Measurements from ENCODE around the gene MTF2.

The MTF2 gene

GRCh38 chr1:93129507-93130099, 50.5 kb downstream of the MTF2 start:
- H3K9me3 ChIP-seq (ENCODE audit: severe bottlenecking): no peaks in the 10 kb centered on the region
- H3K27me3 ChIP-seq (ENCODE audit: insufficient read depth, poor library complexity, severe bottlenecking): no peaks in the 10 kb centered on the region
- no peak overlapping the region for H3K27ac ChIP-seq (ENCODE audit: poor library complexity, severe bottlenecking)
- peaks cover 60% of the 10 kb centered on the region for H3K36me3 ChIP-seq (ENCODE audit: low read depth)
- no peaks in the 10 kb centered on the region for H3K4me1 ChIP-seq (ENCODE audit: insufficient read depth, poor library complexity, severe bottlenecking)
- DNase-seq (ENCODE audit: low spot score) (no peak), ATAC-seq (ENCODE audit: low read depth) (no peak)
- no peak for TF ChIP-seq CTCF (IDR thresholded peaks at IDR 0.05; ENCODE audit: poor library complexity, severe bottlenecking)
- H3K4me3 ChIP-seq (ENCODE audit: severe bottlenecking): no peak overlapping the region

GRCh38 chr1:93132638-93133037, 53.6 kb downstream of the MTF2 start:
- DNase-seq (ENCODE audit: low spot score): no peak
- Histone ChIP-seq H3K4me3 (ENCODE audit: severe bottlenecking) (no peak overlapping the region), H3K27me3 (ENCODE audit: insufficient read depth, poor library complexity, severe bottlenecking) (no peaks in the 10 kb centered on the region), H3K4me1 (ENCODE audit: insufficient read depth, poor library complexity, severe bottlenecking) (no peaks in the 10 kb centered on the region), H3K36me3 (ENCODE audit: low read depth) (peaks cover 72% of the 10 kb centered on the region), H3K27ac (ENCODE audit: poor library complexity, severe bottlenecking) (no peak overlapping the region), H3K9me3 (ENCODE audit: severe bottlenecking) (no peaks in the 10 kb centered on the region)
- TF ChIP-seq CTCF (IDR thresholded peaks at IDR 0.05; ENCODE audit: poor library complexity, severe bottlenecking): no peak
- ATAC-seq (ENCODE audit: low read depth): no peak

- H3K27ac ChIP-seq (ENCODE audit: poor library complexity, severe bottlenecking): no peak overlapping the region
- peaks cover 71% of the 10 kb centered on the region for H3K36me3 ChIP-seq (ENCODE audit: low read depth)
Observed at GRCh38 chr1:93136445-93136844, 57.4 kb downstream of the MTF2 start.

GRCh38 chr1:93137604-93138292, 58.7 kb downstream of the MTF2 start:
- Histone ChIP-seq H3K9me3 (ENCODE audit: severe bottlenecking) (no peaks in the 10 kb centered on the region), H3K36me3 (ENCODE audit: low read depth) (peaks cover 76% of the 10 kb centered on the region), H3K4me1 (ENCODE audit: insufficient read depth, poor library complexity, severe bottlenecking) (peaks cover 2% of the 10 kb centered on the region), H3K27me3 (ENCODE audit: insufficient read depth, poor library complexity, severe bottlenecking) (no peaks in the 10 kb centered on the region), H3K4me3 (ENCODE audit: severe bottlenecking) (no peak overlapping the region), H3K27ac (ENCODE audit: poor library complexity, severe bottlenecking) (no peak overlapping the region)
- no peak for DNase-seq (ENCODE audit: low spot score)
- no peak for TF ChIP-seq CTCF (IDR thresholded peaks at IDR 0.05; ENCODE audit: poor library complexity, severe bottlenecking)
- peak; percentile 40; the same call in 1 of the 3 replicates for ATAC-seq (ENCODE audit: low read depth)

More at GRCh38 chr1:93136445-93136844, 57.4 kb downstream of the MTF2 start:
- ATAC-seq (ENCODE audit: low read depth) (no peak), DNase-seq (ENCODE audit: low spot score) (no peak)
- H3K27me3 ChIP-seq (ENCODE audit: insufficient read depth, poor library complexity, severe bottlenecking): no peaks in the 10 kb centered on the region
- H3K4me3 ChIP-seq (ENCODE audit: severe bottlenecking): no peak overlapping the region
- no peaks in the 10 kb centered on the region for H3K9me3 ChIP-seq (ENCODE audit: severe bottlenecking)
- TF ChIP-seq CTCF (IDR thresholded peaks at IDR 0.05; ENCODE audit: poor library complexity, severe bottlenecking): no peak
- peaks cover 2% of the 10 kb centered on the region for H3K4me1 ChIP-seq (ENCODE audit: insufficient read depth, poor library complexity, severe bottlenecking)

DNA sequence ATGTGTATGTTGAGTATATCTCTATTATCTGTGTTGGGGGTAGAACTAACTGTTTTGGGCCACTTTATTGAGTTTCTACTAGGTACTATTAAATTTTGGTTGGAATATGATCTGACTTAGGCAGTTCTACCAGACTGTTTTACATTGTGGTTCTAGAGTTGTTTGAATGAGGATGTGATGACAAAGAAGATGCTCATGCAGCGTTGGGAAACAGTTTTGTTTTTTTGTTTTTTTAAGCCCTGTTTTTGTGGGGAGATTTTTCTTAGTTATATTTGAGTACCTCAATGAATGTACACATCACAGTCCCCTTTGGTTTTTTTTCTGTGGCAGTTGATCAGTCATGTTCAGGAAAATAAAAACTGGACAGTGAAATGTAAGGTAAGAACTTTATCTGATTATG, 61.0 kb downstream of the MTF2 start:
- no peak for TF ChIP-seq CTCF (IDR thresholded peaks at IDR 0.05; ENCODE audit: poor library complexity, severe bottlenecking)
- no peaks in the 10 kb centered on the region for H3K9me3 ChIP-seq (ENCODE audit: severe bottlenecking)
- H3K27ac ChIP-seq (ENCODE audit: poor library complexity, severe bottlenecking): no peak overlapping the region
- peaks cover 2% of the 10 kb centered on the region for H3K4me1 ChIP-seq (ENCODE audit: insufficient read depth, poor library complexity, severe bottlenecking)
- H3K4me3 ChIP-seq (ENCODE audit: severe bottlenecking): no peak overlapping the region
- DNase-seq (ENCODE audit: low spot score): no peak
- peaks cover 66% of the 10 kb centered on the region for H3K36me3 ChIP-seq (ENCODE audit: low read depth)
- H3K27me3 ChIP-seq (ENCODE audit: insufficient read depth, poor library complexity, severe bottlenecking): no peaks in the 10 kb centered on the region
- ATAC-seq (ENCODE audit: low read depth): no peak

All from RWPE2 (cell line).